ENCODE data around the gene DYRK1B. TPM values are rescaled to one million over a fixed set of nuclear protein-coding genes. Genes with fewer than 3 reads are reported as not detected.
"Not testable (repeated sequence)": the region's sequence is repeated elsewhere in the genome, so short reads cannot be mapped to it uniquely, and the experiment has no call there.

The DYRK1B gene
- total RNA-seq, 1 donor from 2014 or later, result 9.2 TPM

- DNase-seq (ENCODE audit: low read depth, low spot score), result no peak
These were observed 23.5 kb downstream of the DYRK1B start for GRCh38 chr19:39810424-39810823.

DNA sequence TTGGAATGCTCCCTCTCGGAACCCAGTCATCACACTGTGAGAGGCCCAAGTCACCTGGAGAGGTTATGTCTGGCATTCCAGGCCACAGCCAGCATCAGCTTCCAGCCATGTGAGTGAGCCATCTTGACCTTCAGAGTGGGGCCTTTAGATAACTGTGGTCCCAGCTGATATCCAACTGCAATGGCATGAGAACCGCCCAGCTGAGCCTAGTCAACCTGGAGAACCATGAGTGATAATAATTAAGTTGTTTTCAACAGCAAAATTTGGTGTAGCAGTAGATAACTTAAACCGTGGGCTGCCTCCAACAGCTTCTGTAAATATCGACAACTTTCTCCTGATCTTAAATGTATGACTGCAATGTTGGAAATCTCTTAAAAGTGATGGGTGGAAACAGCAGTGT lies 24.6 kb downstream of the DYRK1B start:
- DNase-seq (ENCODE audit: low read depth, low spot score), result no peak

- DNase-seq (ENCODE audit: low read depth, low spot score), result not testable (repeated sequence)
These were observed 25.3 kb downstream of the DYRK1B start for GRCh38 chr19:39808688-39809087.

DNA sequence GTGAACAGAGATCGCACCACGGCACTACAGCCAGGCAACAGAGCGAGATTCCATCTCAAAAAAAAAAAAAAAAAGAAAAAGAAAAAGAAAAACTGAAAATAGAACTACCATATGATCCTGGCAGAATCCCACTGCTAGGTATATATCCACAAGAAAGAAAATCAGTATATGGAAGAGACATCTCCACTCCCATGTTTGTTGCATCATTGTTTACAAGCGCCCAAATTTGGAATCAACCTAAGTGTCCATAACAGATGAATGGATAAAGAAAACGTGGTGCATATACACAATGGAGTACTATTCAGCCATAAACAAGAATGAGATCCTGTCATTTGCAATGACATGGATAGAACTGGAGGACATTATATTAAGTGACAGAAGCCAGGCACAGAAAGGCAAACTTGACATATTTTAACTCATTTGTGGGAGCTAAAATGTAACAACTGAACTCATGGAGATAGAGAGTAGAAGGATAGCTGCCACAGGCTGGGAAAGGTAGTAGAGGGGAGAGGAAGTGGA lies 26.1 kb downstream of the DYRK1B start:
- DNase-seq (ENCODE audit: low read depth, low spot score), result no peak

- no peak for DNase-seq (ENCODE audit: low read depth, low spot score)
These were observed 28.9 kb downstream of the DYRK1B start for GRCh38 chr19:39805104-39805503.

DNA sequence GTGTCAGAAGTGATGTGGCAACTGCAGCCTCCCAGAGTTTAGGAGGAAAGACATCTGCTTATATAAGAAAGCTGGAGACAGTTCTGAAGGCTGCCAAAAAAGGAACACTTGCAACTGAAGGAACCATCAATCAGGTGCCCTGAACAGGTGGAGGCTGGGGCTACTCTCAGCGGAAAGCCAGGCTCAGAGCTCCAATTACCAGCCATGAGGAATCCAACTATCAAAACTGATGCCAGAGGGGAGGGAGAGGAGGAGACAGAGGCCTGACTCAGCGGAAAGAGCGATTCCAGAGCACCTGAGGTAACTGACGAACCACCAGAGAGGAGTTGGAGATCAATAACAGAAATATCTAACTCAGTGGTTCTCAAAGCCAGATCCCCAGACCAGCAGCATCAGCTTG lies 31.0 kb downstream of the DYRK1B start:
- no peak for DNase-seq (ENCODE audit: low read depth, low spot score)

GRCh38 chr19:39797083-39797482 lies 36.9 kb downstream of the DYRK1B start:
- DNase-seq (ENCODE audit: low read depth, low spot score), result no peak

DNA sequence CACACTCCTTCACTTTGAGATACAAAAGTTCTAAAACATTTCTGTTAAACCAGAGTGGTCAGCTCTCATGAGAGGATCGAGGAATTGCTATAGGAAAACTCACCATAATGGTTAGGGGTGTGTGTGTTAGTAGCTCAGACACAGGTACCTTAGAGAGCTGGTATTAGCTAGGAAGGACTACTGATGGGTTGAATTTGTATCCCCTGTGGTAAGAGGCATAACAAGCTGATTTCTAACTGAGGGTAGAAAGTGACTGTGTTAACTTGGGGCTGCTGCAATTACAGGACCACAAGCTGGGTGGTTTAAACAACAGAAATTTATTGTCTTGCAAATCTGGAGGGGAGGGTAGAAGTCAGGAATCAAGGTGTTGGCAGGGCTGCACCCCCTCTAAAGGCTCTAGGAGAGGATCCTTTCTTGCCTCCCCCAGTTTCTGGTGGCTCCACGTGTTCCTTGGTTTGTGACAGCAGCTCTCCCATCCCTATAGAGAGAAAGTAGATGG lies 37.9 kb downstream of the DYRK1B start:
- DNase-seq (ENCODE audit: low read depth, low spot score), result no peak

DNA sequence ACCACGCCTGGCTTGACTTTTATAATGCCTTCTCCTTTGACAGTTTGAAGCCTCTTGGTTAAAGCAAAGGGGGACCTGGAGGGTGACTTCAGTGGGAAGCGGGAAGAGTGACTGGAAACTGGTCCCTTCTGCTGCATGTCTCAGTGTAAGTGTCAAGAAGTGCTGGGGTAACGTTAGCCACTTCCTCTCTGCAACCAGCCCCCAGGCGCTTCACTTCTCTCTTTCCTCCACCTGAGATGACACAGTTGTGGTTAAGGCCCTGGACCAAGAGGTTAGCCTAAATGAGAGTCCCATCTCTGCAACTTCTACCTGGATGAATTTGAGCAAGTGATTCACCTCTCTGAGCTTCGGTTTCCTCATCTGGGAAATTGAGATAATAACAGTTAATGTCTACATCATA lies 39.0 kb downstream of the DYRK1B start:
- DNase-seq (ENCODE audit: low read depth, low spot score), result no peak

GRCh38 chr19:39792999-39793546 lies 40.9 kb downstream of the DYRK1B start:
- peak; percentile 22 for DNase-seq (ENCODE audit: low read depth, low spot score)

- DNase-seq (ENCODE audit: low read depth, low spot score), result no peak
These were observed 45.7 kb downstream of the DYRK1B start for GRCh38 chr19:39788244-39788643.

GRCh38 chr19:39780894-39781293 lies 53.1 kb downstream of the DYRK1B start:
- DNase-seq (ENCODE audit: low read depth, low spot score), result no peak

DNA sequence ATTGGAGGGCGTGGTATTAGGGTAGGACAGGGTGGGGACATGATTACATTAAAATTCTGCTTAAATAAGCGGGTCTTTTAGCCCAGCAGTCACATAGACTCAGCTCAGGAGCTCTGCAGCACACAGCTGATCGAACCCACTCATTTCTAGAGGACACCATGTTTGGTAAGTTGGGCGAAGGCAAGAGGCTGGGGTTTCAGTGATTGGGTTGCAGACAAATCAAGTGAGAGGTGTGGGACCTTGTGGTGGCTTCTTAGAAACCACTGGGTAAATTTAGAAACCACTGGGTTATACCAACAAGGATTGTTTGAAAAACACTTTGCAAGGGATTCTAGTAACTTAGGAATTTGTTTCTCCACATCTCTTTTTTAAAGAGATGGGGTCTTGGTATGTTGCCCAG lies 55.2 kb downstream of the DYRK1B start, which contains the start of gene LEUTX:
LEUTX (plus strand) TSS at position 92 of the 400 bp plus-strand sequence; CDS start at position 159, 67 bp downstream.
- DNase-seq (ENCODE audit: low read depth, low spot score), result no peak

Other genes with a start within 250 kb of the DYRK1B start
- not detected in 2 replicates for gene LGALS13, start 231.6 kb downstream of the DYRK1B start, total RNA-seq
- not detected in 2 replicates for gene LGALS16, start 178.2 kb downstream of the DYRK1B start, total RNA-seq
- not detected in 2 replicates for gene LGALS14, start 129.7 kb downstream of the DYRK1B start, total RNA-seq
- not detected in 2 replicates for gene CLC, start 96.1 kb downstream of the DYRK1B start, total RNA-seq
- not detected in 2 replicates for gene LEUTX, start 55.3 kb downstream of the DYRK1B start, total RNA-seq
- gene FBL, start 12.2 kb upstream of the DYRK1B start, total RNA-seq, result 278 and 378 TPM in 2 replicates
- gene FCGBP, start 100.5 kb upstream of the DYRK1B start, total RNA-seq, result under 0.01 and 0.04 TPM in 2 replicates
- 129 and 161 TPM in 2 replicates for gene PSMC4, start 137.0 kb upstream of the DYRK1B start, total RNA-seq
- gene ZNF546, start 162.9 kb upstream of the DYRK1B start, total RNA-seq, result 2.0 and 6.5 TPM in 2 replicates
- gene ZNF780B, start 222.1 kb upstream of the DYRK1B start, total RNA-seq, result 6.5 and 9.8 TPM in 2 replicates

Data from pulmonary artery endothelial cell (primary cell).